K562 (cell line): ENCODE results near the gene PLAAT4. TPM values are rescaled to one million over a fixed set of nuclear protein-coding genes. Genes with fewer than 3 reads are reported as not detected.
"Not testable (repeated sequence)": the region's sequence is repeated elsewhere in the genome, so short reads cannot be mapped to it uniquely, and the experiment has no call there.

Source experiments
- ATAC-seq: fragments of 200-7000 bp; cut with Tn5 transposase; 3 replicates; pipeline ENCODE4 v1.9.1; 2020; ENCODE audit warnings: moderate library complexity
- BruUV-seq: library from RNA; stranded (reverse); fragments of 400-500 nt; replicated peaks from 2 replicates; lab custom pipeline; 2021; lab: Mats Ljungman, UMichigan
- CTCF ChIA-PET: fragments of 300-600 bp; formaldehyde crosslinking; extraction: SDS; loops from one replicate; lab custom pipeline; 2021; ENCODE audit warnings: low intra/inter-chr PET ratio; lab: Yijun Ruan, JAX
- POLR2A ChIA-PET: fragments of 300-600, 350-650 bp; sonication (Branson Sonifier 250); formaldehyde crosslinking; extraction: SDS; loops from one replicate; lab custom pipeline; 2021; ENCODE audit warnings: antibody characterized with exemption, inconsistent platforms; lab: Yijun Ruan, JAX
- DNase-seq, 4 experiments: peaks; one replicate each; pipeline versions ENCODE4 v3.0.0 to v3.0.0-alpha.2; 2011 to 2018; ENCODE audit warnings: low spot score in 3 of 4, mixed read lengths in 3 of 4; ENCODE audit errors: extremely low read depth in 1 of 4
- FAIRE-seq: peaks from 2 replicates; lab custom pipeline; 2011; peaks lifted over from hg19 to GRCh38; lab: Jason Lieb, UNC
- H2AFZ ChIP-seq: 2 replicates; pipeline ENCODE4 v1.6.0; 2011; ENCODE audit warnings: low read depth, low read length, control low read depth, inconsistent platforms
- H3K27ac ChIP-seq: fragments of 200-600 bp; 3 replicates; pipeline ENCODE4 v1.8.0; 2011; ENCODE audit warnings: low read depth, mild to moderate bottlenecking, control low read depth, inconsistent platforms, low read length, moderate library complexity, mixed read lengths; ENCODE audit errors: extremely low read depth
- H3K27me3 ChIP-seq, 2 experiments: fragments of 300-600 bp in 1 of 2; 2 replicates in 1 of 2; 3 replicates in 1 of 2; pipeline versions ENCODE4 v1.6.0 to v1.8.0; 2011; ENCODE audit warnings: inconsistent platforms in 2 of 2, low read length in 2 of 2, mild to moderate bottlenecking in 1 of 2, mixed read lengths in 1 of 2, moderate library complexity in 1 of 2; ENCODE audit not compliant: control insufficient read depth in 2 of 2, insufficient read depth in 2 of 2
- H3K36me3 ChIP-seq: fragments of 300-600 bp; 3 replicates; pipeline ENCODE4 v1.8.0; 2011; ENCODE audit warnings: mild to moderate bottlenecking, low read length, inconsistent platforms; ENCODE audit not compliant: control insufficient read depth, insufficient read depth
- H3K4me1 ChIP-seq, 2 experiments: fragments of 200-600 bp in 1 of 2; replicated peaks in 1 of 2; 2 replicates in 1 of 2; 3 replicates in 1 of 2; pipeline versions ENCODE4 v1.5.1 to v1.8.0; 2011; ENCODE audit warnings: inconsistent platforms in 2 of 2, low read length in 2 of 2, mild to moderate bottlenecking in 1 of 2, mixed read lengths in 1 of 2, moderate library complexity in 1 of 2; ENCODE audit not compliant: control insufficient read depth in 2 of 2, insufficient read depth in 2 of 2
- H3K4me2 ChIP-seq: 2 replicates; pipeline ENCODE4 v1.6.1; 2011; ENCODE audit warnings: low read length, control low read depth, inconsistent platforms, mixed read lengths; ENCODE audit not compliant: insufficient read depth
- H3K4me3 ChIP-seq: fragments of 200-600 bp; sonication (generic), shearing (Covaris generic); 2 replicates; pipeline ENCODE4 v1.5.1; 2016; ENCODE audit warnings: control low read depth, inconsistent platforms
- H3K79me2 ChIP-seq: fragments of 200-600 bp; 3 replicates; pipeline ENCODE4 v1.8.0; 2011; ENCODE audit warnings: low read length, inconsistent platforms; ENCODE audit not compliant: control insufficient read depth, insufficient read depth
- H3K9ac ChIP-seq, 2 experiments: 2 replicates each; pipeline versions ENCODE4 v1.6.0 to v1.6.1; 2011; ENCODE audit warnings: low read depth in 2 of 2, low read length in 2 of 2, control low read depth in 1 of 2, inconsistent platforms in 1 of 2, mild to moderate bottlenecking in 1 of 2, mixed read lengths in 1 of 2; ENCODE audit not compliant: insufficient read depth in 1 of 2
- H3K9me1 ChIP-seq: one replicate; pipeline ENCODE4 v1.6.0; 2011; ENCODE audit warnings: inconsistent platforms, mild to moderate bottlenecking, low read length, moderate library complexity; ENCODE audit not compliant: control insufficient read depth, insufficient read depth
- H3K9me3 ChIP-seq: replicated peaks from 2 replicates; pipeline ENCODE4 v1.5.1; 2011; ENCODE audit warnings: low read depth, low read length, inconsistent platforms; ENCODE audit not compliant: control insufficient read depth, insufficient read depth
- H4K20me1 ChIP-seq: replicated peaks from 2 replicates; pipeline ENCODE4 v1.6.1; 2011; ENCODE audit warnings: low read length, inconsistent platforms, mixed read lengths; ENCODE audit not compliant: control insufficient read depth, insufficient read depth
- BCOR ChIP-seq: fragments of 450-650 bp; IDR thresholded peaks from 2 replicates; pipeline ENCODE4 v1.6.1; 2016
- WGBS: fragments of 100-300 bp; shearing (Covaris generic); methylation state at CpG from one replicate; pipeline ENCODE4 v1.1.6; 2016; ENCODE audit warnings: low coverage, mixed read lengths; ENCODE audit not compliant: insufficient coverage; ENCODE audit errors: missing lambda C conversion rate; 5-methylcytosine and 5-hydroxymethylcytosine counted together
- in situ Hi-C: fragments of 300-500 bp; cut with MboI; formaldehyde crosslinking; loops from 4 replicates; pipeline ENCODE4 v1.15.0; 2018; ENCODE audit warnings: inconsistent platforms, mixed read lengths
- intact Hi-C: fragments of 100-400 bp; cut with micrococcal nuclease; formaldehyde crosslinking; loops from 2 replicates; pipeline ENCODE4 v1.14.2; 2022
- polyA plus RNA-seq, 8 experiments: library from polyadenylated mRNA; depleted of rRNA in 4 of 8; stranded (reverse) in 5 of 8; unstranded in 3 of 8; fragments of >200 nt; fragmentation: Nextera tagmentation in 2 of 8; fragmentation: Illumina TruSeq in 1 of 8; extraction: Ambion mirVana in 2 of 8; extraction: Trizol in 1 of 8; gene quantifications; 2 replicates each; pipeline versions ENCODE4 v1.2.1 to v1.2.3, GENCODE V29; 2011 to 2014; ENCODE audit warnings: inconsistent platforms in 1 of 8, missing spikeins in 1 of 8
- total RNA-seq, 7 experiments: library from RNA; depleted of rRNA in 6 of 7; stranded (reverse); fragments of >200 nt in 6 of 7; fragmentation: Illumina TruSeq in 2 of 7; extraction: Trizol in 2 of 7; gene quantifications; 2 replicates each; pipeline versions ENCODE4 v1.2.1 to v1.2.3, GENCODE V29; 2011 to 2021; ENCODE audit warnings: low replicate concordance in 1 of 7
- TF ChIP-seq, protein P1 (sequence below), 2 experiments: fragments of 450-650 bp; IDR thresholded peaks; 2 replicates each; pipeline ENCODE4 v1.6.1; 2018; ENCODE audit warnings: mild to moderate bottlenecking in 2 of 2, low read depth in 1 of 2; ENCODE audit not compliant: partially characterized antibody in 2 of 2

Gene PLAAT4
- total and polyA plus RNA-seq, 9 of the 15 experiments (the other 6 are each of a cell fraction or from before 2014, with no cell fraction given) = 0.54 to 3.0 (median 1.3) TPM; not detected in 1

DNA sequence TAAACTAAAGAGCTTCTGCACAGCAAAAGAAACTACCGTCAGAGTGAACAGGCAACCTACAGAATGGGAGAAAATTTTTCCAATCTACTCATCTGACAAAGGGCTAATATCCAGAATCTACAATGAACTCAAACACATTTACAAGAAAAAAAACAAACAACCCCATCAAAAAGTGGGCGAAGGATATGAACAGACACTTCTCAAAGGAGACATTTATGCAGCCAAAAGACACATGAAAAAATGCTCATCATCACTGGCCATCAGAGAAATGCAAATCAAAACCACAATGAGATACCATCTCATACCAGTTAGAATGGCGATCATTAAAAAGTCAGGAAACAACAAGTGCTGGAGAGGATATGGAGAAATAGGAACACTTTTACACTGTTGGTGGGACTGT is 42.3 kb downstream of the PLAAT4 start:
- H3K9me1 ChIP-seq, H3K27me3 ChIP-seq, ATAC-seq, H3K4me2 ChIP-seq, H3K27ac ChIP-seq, POLR2A ChIA-PET, H3K9me3 ChIP-seq, CTCF ChIA-PET, BruUV-seq, H3K36me3 ChIP-seq, FAIRE-seq, H3K9ac ChIP-seq, intact Hi-C loops, in situ Hi-C loops, H4K20me1 ChIP-seq, H3K4me3 ChIP-seq, H2AFZ ChIP-seq, DNase-seq, H3K79me2 ChIP-seq: not testable (repeated sequence)
- 63% methylated on average over 2 of the region's 3 CpGs for WGBS
- TF ChIP-seq BCOR = peak; percentile 30; the same call in 1 of the 2 replicates
- TF ChIP-seq, protein P1, sequence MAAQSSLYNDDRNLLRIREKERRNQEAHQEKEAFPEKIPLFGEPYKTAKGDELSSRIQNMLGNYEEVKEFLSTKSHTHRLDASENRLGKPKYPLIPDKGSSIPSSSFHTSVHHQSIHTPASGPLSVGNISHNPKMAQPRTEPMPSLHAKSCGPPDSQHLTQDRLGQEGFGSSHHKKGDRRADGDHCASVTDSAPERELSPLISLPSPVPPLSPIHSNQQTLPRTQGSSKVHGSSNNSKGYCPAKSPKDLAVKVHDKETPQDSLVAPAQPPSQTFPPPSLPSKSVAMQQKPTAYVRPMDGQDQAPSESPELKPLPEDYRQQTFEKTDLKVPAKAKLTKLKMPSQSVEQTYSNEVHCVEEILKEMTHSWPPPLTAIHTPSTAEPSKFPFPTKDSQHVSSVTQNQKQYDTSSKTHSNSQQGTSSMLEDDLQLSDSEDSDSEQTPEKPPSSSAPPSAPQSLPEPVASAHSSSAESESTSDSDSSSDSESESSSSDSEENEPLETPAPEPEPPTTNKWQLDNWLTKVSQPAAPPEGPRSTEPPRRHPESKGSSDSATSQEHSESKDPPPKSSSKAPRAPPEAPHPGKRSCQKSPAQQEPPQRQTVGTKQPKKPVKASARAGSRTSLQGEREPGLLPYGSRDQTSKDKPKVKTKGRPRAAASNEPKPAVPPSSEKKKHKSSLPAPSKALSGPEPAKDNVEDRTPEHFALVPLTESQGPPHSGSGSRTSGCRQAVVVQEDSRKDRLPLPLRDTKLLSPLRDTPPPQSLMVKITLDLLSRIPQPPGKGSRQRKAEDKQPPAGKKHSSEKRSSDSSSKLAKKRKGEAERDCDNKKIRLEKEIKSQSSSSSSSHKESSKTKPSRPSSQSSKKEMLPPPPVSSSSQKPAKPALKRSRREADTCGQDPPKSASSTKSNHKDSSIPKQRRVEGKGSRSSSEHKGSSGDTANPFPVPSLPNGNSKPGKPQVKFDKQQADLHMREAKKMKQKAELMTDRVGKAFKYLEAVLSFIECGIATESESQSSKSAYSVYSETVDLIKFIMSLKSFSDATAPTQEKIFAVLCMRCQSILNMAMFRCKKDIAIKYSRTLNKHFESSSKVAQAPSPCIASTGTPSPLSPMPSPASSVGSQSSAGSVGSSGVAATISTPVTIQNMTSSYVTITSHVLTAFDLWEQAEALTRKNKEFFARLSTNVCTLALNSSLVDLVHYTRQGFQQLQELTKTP (IDR thresholded peaks at IDR 0.05; ENCODE audit: low read depth in 1 of 2, partially characterized antibody in 2 of 2) = peak in 1 of 2 experiments; percentile 96
- peaks cover 5 to 18% of the 10 kb centered on the region in 2 experiments; a peak in 3 of 5 replicates for H3K4me1 ChIP-seq
